Erythroblast (primary cell): ENCODE data around the gene CC2D1B.
A peak's percentile ranks its signal among the peaks of the same experiment; 100 is the strongest.
"Not testable (repeated sequence)": the region's sequence is repeated elsewhere in the genome, so short reads cannot be mapped to it uniquely, and the experiment has no call there.

Source experiments
- DNase-seq, 2 experiments: peaks; one replicate each; lab custom pipeline; 2025; lab: John Stamatoyannopoulos, UW
- GATA1 ChIP-seq: IDR thresholded peaks from 2 replicates; pipeline ENCODE4 v1.6.1; 2011; ENCODE audit warnings: low read depth, mild to moderate bottlenecking, control low read depth, low read length, moderate library complexity
- POLR2A ChIP-seq: IDR thresholded peaks from 2 replicates; pipeline ENCODE4 v1.6.1; 2011; ENCODE audit warnings: mild to moderate bottlenecking, low read length

CC2D1B gene, protein sequence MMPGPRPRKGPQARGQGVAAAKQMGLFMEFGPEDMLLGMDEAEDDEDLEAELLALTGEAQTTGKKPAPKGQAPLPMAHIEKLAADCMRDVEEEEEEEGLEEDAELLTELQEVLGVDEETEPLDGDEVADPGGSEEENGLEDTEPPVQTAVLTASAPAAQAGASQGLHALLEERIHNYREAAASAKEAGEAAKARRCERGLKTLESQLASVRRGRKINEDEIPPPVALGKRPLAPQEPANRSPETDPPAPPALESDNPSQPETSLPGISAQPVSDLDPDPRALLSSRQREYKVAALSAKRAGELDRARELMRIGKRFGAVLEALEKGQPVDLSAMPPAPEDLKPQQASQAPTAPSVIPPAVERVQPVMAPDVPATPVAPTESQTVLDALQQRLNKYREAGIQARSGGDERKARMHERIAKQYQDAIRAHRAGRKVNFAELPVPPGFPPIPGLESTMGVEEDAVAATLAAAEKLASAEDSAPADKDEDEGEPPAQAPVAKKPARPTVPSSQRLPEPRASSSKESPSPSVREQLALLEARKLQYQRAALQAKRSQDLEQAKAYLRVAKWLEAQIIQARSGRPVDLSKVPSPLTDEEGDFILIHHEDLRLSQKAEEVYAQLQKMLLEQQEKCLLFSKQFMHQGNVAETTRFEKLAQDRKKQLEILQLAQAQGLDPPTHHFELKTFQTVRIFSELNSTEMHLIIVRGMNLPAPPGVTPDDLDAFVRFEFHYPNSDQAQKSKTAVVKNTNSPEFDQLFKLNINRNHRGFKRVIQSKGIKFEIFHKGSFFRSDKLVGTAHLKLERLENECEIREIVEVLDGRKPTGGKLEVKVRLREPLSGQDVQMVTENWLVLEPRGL

DNA sequence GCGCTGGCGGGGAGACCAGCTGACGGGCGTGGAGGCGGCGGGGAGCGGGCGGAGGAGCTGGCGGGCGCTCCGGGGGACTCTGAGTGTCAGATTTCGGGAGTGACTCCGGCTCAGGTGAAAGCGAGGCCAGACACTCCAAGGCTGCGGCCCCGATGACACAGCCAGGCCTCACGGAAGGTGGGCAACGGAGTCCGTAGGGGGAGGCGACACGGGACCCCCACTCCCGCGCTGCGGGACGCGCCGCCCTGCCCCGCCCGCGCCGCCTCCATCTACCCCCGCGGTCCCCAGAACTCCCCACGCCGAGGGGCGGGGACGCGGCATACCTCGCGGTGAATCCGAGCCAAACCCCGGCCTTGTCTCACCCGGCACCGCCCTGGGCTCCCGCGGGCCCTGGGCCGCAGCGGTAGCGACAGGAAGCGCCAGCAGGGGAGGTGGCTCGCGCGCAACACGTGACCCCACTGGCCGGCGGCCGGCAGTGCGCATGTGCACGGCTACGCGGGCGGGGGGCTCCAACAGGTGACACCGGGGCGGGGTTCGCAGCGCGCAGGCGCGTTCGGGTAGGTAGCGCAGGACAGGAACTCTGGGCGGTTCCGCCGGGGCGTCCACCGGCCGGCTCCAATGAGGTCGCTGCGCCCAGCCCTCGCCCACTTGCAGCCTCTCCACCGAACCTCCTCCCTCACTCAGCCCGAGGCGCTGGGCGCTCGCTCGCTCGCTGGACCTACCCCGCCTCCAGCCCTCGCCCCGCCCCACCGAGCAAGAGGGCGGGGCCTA is at the start of gene CC2D1B:
CC2D1B (minus strand) TSS at position 460 of the 771 bp plus-strand sequence. CDS start 1,585 bp downstream, outside the sequence.
- TF ChIP-seq GATA1 (no peak), POLR2A (peak; percentile 81)
- DNase-seq = peak; percentile 98 to 99

DNA sequence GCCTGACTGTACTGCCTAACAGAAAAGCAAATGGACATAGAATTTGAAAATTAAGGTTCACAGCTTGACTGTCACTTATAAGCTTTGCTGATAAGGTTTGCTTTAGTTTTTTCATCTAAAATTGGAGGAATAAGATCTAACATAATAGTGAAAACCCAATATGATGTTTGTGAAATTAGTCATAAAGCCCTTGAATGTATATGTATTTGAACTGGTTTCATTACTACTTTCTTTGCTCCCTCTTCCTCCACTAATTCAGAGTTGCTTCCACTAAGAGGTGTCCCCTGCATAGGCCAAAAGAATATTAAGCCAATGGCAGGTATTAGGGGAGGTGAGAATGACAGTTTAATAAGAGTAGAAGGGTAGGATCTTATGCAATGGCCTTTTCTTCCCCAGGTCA is 48.9 kb upstream of the CC2D1B start:
- TF ChIP-seq POLR2A = no peak
- TF ChIP-seq GATA1 = no peak
- no peak for DNase-seq

DNA sequence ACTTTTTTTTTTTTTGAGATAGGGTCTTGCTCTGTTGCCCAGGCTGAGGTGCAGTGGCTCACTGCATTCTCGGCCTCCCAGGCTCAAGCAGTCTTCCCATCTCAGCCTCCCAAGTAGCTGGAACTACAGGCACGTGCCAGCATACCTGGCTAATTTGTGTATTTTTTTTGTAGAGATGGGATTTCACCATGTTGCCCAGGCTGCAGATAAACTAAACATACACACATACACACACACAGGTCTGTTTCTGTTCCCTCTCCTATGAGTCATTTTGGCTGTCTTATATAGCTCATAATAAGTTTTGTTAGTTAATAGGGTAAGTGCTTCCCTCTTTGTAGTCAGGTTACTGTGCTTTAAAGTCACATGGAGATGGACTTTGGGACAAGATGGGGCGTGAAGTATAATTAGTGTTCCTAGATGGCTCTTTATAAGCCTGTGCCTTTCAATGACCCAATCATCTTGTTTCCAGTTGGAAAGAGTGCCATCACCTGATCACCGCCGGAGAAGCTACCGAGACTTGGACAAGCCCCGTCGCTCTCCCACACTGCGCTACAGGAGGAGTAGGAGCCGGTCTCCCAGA is 47.5 kb upstream of the CC2D1B start:
- DNase-seq = no peak
- TF ChIP-seq GATA1 (no peak), POLR2A (no peak)

DNA sequence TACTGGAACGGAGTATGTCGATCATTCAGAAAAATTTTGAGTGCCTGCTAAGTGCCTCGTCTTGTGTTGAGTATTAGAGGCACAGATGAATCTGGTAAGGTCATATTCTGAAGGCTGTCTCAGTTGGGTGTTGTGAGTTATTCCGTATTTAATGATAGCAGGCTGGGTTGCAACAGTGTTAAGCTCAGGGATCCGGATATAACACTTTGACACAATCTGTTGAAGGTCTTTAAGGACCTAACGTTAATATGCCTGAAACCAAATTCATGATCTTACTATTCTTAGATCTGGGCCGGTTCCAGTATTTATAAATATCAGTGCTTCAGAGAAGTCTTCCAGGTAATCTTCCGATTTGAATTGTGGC is 39.0 kb upstream of the CC2D1B start:
- DNase-seq = no peak
- TF ChIP-seq POLR2A = no peak
- no peak for TF ChIP-seq GATA1

DNA sequence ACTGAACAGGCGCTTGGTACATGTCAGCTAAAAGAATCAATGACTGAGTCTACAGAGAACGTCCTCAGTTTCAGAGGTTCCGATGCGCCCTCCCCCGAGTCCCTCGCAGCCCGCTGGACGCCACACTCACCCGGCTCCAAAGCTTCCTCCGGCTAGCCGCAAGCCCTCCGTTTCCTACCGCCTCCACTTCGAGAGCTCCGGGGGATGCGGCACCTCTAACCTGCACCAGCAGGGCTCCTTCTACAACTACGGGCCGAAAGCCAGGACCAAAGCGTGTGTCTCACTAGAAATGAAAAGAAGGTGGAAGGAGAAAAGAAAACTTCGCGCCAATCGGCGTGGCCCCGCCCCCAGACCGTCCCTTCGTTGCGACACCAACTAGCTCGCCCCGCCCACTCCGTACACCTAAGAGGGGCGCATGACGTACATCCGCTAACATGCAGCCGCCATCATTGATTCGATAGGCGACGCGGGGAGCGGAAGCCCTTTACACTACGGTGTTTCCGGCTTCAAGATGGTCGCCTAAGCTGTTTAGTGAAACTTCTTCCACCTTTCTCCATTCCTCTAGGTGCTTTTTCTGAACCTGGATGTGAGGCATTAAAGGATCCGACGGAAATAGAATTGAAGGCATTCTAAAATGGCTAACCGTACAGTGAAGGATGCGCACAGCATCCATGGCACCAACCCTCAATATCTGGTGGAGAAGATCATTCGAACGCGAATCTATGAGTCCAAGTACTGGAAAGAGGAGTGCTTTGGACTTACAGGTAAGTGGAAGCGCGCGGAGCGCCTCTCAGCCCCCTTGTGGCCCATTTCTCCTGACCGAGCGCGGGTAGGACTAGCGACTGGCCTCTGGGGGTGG is 38.3 kb upstream of the CC2D1B start, which contains the start of the genes ORC1 and PRPF38A:
ORC1 (minus strand) TSS at position 308 of the 859 bp plus-strand sequence. CDS start 2,200 bp downstream, outside the sequence.
PRPF38A (plus strand) TSS at position 487 of the 859 bp plus-strand sequence; CDS start at position 635, 148 bp downstream.
- TF ChIP-seq GATA1 = no peak
- TF ChIP-seq POLR2A = peak; percentile 95
- peak; percentile 99 for DNase-seq

DNA sequence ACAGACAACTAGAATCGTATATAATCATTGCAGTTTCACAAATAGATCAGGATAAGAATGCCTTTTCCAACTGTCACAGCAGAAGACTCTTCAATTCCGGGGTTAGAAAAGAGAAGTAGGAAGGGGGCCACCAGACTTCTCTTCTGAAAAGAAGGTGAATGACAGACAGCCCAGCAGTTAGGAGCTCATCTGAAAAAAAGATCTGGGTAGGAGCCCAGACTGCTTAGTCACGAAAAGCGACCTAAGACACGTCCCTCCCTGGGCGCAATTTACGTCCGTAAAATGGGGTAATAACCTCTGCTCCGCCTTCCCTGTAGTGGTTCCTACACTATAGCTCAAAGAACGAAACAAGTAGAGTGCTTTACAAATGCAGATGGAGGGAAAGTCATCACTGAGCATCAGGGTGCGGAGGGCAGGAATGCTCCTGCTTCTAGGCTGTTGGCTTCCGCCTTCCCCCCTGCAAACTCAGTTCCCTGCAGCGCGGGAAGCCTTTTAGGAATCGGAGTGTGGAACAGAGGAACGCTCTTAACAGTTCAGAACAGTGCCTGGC is 37.6 kb upstream of the CC2D1B start:
- peak; percentile 93 for DNase-seq
- no peak for TF ChIP-seq GATA1
- no peak for TF ChIP-seq POLR2A

DNA sequence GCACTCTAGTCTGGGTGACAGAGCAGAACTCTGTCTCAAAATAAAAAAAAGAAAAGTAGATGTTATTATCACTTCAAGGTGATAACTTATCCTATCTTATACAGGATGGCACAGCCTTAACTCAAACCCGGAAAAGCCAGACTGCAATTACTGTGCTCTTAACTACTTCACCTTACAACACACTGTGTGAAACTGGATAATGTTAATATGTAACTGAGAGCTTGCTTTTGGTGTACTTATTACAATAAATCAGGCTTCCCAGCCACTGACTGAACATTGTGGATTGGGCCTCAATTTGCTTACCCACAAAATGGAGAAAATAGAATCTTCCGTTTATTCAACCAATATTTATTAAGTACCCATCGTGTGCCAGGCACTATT is 36.8 kb upstream of the CC2D1B start:
- DNase-seq = peak; percentile 33 to 54
- TF ChIP-seq GATA1 (no peak), POLR2A (no peak)

DNA sequence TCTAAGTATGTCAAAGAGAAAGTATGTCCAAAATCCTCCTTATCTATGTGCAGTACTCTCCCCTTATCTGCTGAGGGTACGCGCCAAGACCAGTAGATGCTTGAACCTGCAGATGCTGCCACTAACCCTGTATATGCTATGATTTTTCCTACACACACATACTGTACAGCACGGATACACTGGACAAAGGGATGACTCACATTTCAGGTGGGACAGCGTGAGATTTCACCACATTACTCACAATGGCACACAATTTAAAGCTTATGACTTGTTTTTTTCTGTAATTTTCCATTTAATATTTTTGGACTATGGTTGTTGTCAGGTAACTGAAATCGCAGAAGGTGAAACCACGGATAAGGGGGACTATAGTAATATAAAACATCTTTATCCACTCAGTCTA is 34.1 kb upstream of the CC2D1B start:
- DNase-seq = peak in 1 of 2 experiments; percentile 59

DNA sequence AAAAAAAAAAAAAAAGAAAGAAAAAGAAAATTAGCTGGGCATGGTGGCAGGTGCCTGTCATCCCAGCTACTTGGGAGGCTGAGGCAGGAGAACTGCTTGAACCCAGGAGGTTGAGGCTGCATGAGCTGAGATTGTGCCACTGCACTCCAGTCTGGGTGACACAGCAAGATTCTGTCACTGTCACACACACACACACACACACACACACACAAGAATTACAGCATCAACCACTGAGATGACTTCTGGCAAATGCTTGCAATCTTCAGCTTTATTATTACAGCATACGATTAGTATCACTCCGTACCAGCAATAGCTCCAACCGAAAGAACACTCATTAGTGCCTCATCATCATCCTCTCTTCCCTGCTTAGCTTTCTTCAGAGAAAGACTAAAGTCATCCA is 33.6 kb upstream of the CC2D1B start:
- TF ChIP-seq GATA1 (no peak), POLR2A (no peak)
- DNase-seq = peak; percentile 51 to 55

More for the DNA sequence above, 34.1 kb upstream of the CC2D1B start:
- TF ChIP-seq POLR2A = no peak
- no peak for TF ChIP-seq GATA1

DNA sequence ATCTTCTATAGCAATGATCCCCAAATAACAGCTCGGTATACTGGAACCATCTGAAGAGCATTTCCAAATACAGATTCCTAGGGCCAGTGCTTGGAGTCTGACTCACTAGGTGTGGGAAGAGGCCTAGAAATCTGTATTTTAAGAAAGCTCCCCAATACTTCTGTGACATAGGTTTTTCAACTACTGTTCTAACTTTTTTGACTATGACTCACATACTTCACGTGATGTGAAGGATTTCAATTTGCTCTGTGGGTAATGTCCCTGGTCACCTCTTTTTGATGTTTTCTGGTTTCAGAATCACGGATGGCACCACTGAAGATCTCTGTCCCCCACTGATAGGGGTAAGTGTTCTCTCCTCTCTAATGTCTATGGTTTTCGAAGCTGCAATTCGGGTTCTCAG is 27.2 kb upstream of the CC2D1B start:
- no peak for TF ChIP-seq GATA1

DNA sequence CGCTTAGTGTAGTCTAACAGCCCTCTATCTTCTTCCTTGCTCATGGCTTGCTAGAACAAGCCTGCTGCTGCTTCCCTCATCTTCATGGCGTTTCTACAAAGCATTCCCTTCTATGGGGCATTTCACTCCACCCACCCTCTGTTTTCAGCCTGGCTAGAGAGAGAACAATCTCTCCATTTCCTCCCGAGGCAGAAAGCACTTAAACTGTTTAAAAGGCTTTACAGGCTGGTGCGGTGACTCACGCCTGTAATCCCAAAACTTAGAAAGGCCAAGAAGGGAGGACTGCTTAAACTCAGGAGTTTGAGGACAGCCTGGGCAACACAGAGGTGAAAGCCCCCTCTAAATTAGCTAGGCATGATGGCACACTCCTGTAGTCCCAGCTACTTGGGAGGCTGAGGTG is 20.5 kb upstream of the CC2D1B start:
- no peak for TF ChIP-seq POLR2A
- TF ChIP-seq GATA1 = no peak
- DNase-seq = no peak

More for the DNA sequence above, 27.2 kb upstream of the CC2D1B start:
- no peak for DNase-seq

DNA sequence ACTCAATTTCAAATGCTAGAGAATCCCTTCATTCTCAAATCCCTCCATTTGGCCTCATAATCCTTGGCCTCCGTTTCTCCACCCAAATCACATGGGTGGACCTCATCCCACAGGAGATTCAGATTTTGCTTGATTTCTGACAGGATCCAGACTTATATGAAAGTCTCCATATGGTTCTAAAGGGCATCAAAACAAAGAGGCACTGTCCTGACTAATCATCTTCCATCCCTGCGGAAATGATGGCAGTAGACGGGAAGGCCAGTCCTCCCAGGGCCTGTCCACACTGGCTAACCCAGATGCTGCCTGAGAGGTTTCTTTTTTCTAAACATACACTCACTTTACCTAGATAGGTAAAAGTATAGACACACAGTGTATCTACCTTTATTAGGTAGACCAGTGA is 19.4 kb upstream of the CC2D1B start:
- TF ChIP-seq POLR2A = no peak
- no peak for TF ChIP-seq GATA1
- no peak for DNase-seq

DNA sequence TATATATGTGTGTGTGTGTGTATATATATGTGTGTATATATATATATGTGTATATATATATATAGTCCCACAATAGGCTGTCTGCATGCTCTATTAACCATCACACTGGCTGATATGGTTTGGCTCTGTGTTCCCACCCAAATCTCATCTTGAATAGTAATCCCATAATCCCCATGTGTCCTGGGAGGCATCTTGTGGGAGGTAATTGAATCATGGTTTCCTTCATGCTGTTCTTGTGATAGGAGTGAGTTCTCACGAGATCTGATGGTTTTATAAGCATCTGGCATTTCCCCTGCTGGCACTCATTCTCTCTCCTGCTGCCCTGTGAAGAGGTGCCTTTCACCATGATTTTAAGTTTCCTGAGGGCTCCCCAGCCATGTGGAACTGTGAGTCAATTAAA is 3.8 kb upstream of the CC2D1B start:
- DNase-seq = not testable (repeated sequence)
